HG03280 (cell line): ENCODE results near the gene DPH6.
"Not testable (repeated sequence)": the region's sequence is repeated elsewhere in the genome, so short reads cannot be mapped to it uniquely, and the experiment has no call there.

ENCODE experiments used
- ATAC-seq: cut with Tn5 transposase; IDR thresholded peaks from one replicate; pipeline ENCODE4 v1.9.1; 2021; ENCODE audit warnings: mild to moderate bottlenecking, moderate library complexity; ENCODE audit not compliant: unreplicated experiment

Gene DPH6

DNA sequence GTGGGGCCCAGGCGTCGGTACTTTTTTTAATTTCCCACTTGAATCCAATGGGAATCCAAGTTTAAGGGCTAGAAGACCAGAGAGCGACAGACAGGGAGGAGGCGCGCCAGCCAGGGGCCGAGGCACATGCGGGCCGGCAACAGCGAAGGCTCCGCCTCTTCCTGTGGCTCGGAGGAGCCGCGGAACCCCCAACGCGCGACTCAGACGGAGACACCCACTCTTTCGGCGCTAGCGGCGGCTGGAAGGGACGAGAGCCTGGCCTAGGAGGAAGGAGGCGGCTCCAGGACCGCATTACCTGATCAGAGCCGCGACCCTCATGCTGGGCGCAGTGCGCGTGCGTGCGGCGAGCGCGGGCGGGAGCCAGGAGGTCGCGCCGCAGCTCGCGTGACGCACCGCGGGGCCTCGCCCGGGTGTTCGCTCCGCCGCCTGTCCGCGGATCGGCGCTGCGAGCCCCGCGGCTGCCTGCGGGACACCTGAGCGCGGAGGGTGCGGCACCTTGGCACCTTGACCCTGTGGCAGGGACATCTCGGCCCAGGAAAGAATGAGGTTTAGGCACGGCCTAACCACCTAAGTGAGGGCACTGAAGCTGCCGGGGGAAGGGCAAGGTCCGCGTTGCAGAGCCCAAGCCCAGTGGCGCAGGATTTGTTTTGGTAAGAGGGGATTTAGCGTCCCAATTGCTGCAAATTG, at the start of gene DPH6:
Gene DPH6, minus strand, starts transcription at position 342 of the 687 bp plus-strand sequence. Its CDS starts 24 bp downstream, at position 318.
- ATAC-seq: peak; percentile 89

GRCh38 chr15:35595656-35596055, 49.7 kb upstream of the DPH6 start:
- no peak for ATAC-seq

GRCh38 chr15:35591987-35592386, 46.0 kb upstream of the DPH6 start:
- not testable (repeated sequence) for ATAC-seq

DNA sequence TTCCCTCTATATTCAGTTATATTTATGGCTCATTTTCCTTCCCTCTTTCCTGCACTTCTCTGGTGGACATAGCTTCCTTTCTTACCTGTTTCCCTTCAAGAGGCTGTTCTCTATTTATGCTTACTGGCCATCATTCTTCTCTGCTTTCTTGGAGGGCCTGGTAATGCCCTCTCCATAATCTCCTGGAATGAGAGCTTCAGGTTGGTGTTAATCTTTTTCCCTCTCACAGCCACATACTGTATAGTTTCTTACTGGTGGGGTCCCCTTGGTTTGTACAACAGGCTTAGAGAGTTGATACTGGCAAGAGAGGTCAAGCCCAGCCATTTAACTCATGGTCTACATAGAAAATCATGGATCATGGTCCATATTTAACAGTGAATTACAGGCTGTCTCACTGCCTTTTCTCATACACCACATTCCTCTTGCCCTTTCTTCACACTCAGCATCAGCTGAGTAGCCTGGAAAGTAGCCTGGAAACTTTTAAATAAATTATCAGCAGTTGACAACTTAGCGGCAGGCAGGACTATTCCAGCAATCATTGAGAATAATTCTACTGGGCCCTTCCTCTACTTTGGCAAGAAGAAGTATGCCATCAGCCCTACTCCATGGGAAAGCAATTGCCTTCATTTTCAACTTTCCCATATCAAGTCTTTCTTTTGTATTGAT, 38.0 kb upstream of the DPH6 start:
- ATAC-seq: no peak

DNA sequence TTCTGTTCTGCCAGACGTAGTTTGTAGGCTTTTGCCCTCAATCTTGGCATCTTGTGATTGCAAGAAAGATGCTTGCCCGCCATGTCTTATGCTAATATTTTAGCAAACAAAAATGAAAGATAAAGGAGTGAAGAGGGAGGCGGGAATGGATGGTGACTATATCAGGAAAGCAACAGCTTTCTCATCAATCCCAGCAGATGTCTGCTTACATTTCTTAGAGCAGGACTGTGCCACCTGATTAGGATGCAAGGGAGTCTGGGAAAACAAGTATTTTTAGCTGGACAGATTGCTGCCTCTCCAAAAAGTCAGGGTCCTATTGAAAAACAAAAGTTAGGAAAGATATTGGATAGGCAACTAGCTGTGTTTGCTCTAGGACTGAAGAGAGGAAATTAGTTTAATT, 34.6 kb upstream of the DPH6 start:
- ATAC-seq: no peak

GRCh38 chr15:35567392-35567791, 21.4 kb upstream of the DPH6 start:
- no peak for ATAC-seq

GRCh38 chr15:35566991-35567390, 21.0 kb upstream of the DPH6 start:
- no peak for ATAC-seq

GRCh38 chr15:35565901-35566300, 19.9 kb upstream of the DPH6 start:
- ATAC-seq: no peak

GRCh38 chr15:35562641-35563040, 16.7 kb upstream of the DPH6 start:
- ATAC-seq: no peak

DNA sequence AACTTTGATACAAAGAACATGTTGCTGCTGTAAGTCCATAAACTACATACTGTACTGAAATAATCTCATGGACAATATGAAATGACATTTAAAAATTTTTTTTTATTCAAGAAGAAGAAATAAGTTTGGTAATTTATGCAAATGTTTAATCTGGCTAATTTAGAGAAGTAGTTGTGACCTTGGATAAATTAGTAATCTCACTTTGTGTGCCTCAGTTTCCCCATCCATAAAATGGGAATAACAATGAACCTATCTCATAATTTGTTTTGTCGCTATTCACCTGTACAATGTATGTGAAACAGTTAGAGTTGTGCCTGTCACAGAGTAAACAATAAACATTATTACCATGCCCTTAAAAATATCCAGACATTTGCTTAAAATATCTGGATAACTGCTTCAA, 15.3 kb upstream of the DPH6 start:
- no peak for ATAC-seq

GRCh38 chr15:35560870-35561269, 14.9 kb upstream of the DPH6 start:
- no peak for ATAC-seq

- ATAC-seq: no peak
These were observed 14.3 kb upstream of the DPH6 start for GRCh38 chr15:35560258-35560657.

GRCh38 chr15:35559683-35560082, 13.7 kb upstream of the DPH6 start:
- no peak for ATAC-seq

GRCh38 chr15:35557544-35557943, 11.6 kb upstream of the DPH6 start:
- ATAC-seq: no peak

- no peak for ATAC-seq
These were observed 11.0 kb upstream of the DPH6 start for GRCh38 chr15:35557012-35557411.

DNA sequence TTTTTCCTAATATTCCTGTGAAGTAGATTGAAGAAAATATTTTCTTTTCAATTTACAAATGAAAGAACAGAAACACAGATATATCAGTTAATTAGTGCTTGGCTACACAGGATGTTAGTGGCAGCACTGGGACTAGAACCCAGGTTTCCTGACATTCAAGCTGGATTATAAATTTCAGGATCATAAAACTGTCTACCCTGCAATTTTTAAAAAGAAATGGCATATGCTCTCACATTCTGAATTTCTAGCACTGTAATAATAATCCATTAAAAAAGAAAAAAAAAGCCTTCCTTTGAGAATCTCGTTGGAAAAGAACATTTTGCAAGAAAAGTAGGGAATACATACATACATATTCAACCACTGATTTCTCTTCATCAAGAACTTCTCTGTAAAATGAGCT, 9.3 kb upstream of the DPH6 start:
- no peak for ATAC-seq

GRCh38 chr15:35550957-35551356, 5.0 kb upstream of the DPH6 start:
- no peak for ATAC-seq

GRCh38 chr15:35549567-35549966, 3.6 kb upstream of the DPH6 start:
- ATAC-seq: no peak

GRCh38 chr15:35548435-35548834, 2.5 kb upstream of the DPH6 start:
- no peak for ATAC-seq

- no peak for ATAC-seq
These were observed 1.9 kb upstream of the DPH6 start for GRCh38 chr15:35547775-35548364.

GRCh38 chr15:35546511-35547381, 781 bp upstream of the DPH6 start:
- no peak for ATAC-seq
